ENCODE measurements around the gene KRTAP5-5.
"Not testable (repeated sequence)": the region's sequence is repeated elsewhere in the genome, so short reads cannot be mapped to it uniquely, and the experiment has no call there.

KRTAP5-5 gene

GRCh38 chr11:1607156-1607845 is 22.3 kb upstream of the KRTAP5-5 start:
- not testable (repeated sequence) for DNase-seq (ENCODE audit: low read depth)

GRCh38 chr11:1607901-1608300 is 21.7 kb upstream of the KRTAP5-5 start:
- not testable (repeated sequence) for DNase-seq (ENCODE audit: low read depth)

GRCh38 chr11:1608363-1608762 is 21.2 kb upstream of the KRTAP5-5 start, which contains the start of gene KRTAP5-3:
Gene KRTAP5-3 (minus strand): TSS chr11:1608463. CDS start chr11:1608385, 78 bp downstream.
- DNase-seq (ENCODE audit: low read depth), result no peak

GRCh38 chr11:1618231-1618630 is 11.3 kb upstream of the KRTAP5-5 start:
- DNase-seq (ENCODE audit: low read depth), result no peak

GRCh38 chr11:1619449-1619848 is 10.1 kb upstream of the KRTAP5-5 start:
- no peak for DNase-seq (ENCODE audit: low read depth)

- DNase-seq (ENCODE audit: low read depth), result no peak
Observed at GRCh38 chr11:1622086-1622485, 7.5 kb upstream of the KRTAP5-5 start, which contains the start of gene KRTAP5-4. Gene KRTAP5-4 (minus strand): TSS chr11:1622138. CDS start chr11:1622093, 45 bp downstream.

GRCh38 chr11:1623716-1624115 is 5.9 kb upstream of the KRTAP5-5 start:
- no peak for DNase-seq (ENCODE audit: low read depth)

GRCh38 chr11:1624621-1625020 is 5.0 kb upstream of the KRTAP5-5 start:
- no peak for DNase-seq (ENCODE audit: low read depth)

- no peak for DNase-seq (ENCODE audit: low read depth)
Observed at GRCh38 chr11:1625541-1625940, 4.0 kb upstream of the KRTAP5-5 start.

GRCh38 chr11:1628506-1629325 is 859 bp upstream of the KRTAP5-5 start:
- no peak for DNase-seq (ENCODE audit: low read depth)

- no peak for DNase-seq (ENCODE audit: low read depth)
Observed at GRCh38 chr11:1630271-1630670, 696 bp downstream of the KRTAP5-5 start.

- DNase-seq (ENCODE audit: low read depth), result no peak
Observed at GRCh38 chr11:1631066-1631568, 1.5 kb downstream of the KRTAP5-5 start.

GRCh38 chr11:1632053-1632714 is 2.6 kb downstream of the KRTAP5-5 start:
- DNase-seq (ENCODE audit: low read depth), result no peak

GRCh38 chr11:1633864-1634263 is 4.3 kb downstream of the KRTAP5-5 start:
- DNase-seq (ENCODE audit: low read depth), result no peak

- no peak for DNase-seq (ENCODE audit: low read depth)
Observed at GRCh38 chr11:1636291-1636950, 6.8 kb downstream of the KRTAP5-5 start.

GRCh38 chr11:1637628-1638027 is 8.1 kb downstream of the KRTAP5-5 start:
- DNase-seq (ENCODE audit: low read depth), result no peak

- DNase-seq (ENCODE audit: low read depth), result no peak
Observed at GRCh38 chr11:1638344-1638743, 8.8 kb downstream of the KRTAP5-5 start.

GRCh38 chr11:1639102-1639620 is 9.6 kb downstream of the KRTAP5-5 start:
- DNase-seq (ENCODE audit: low read depth), result no peak

GRCh38 chr11:1639666-1640065 is 10.1 kb downstream of the KRTAP5-5 start:
- DNase-seq (ENCODE audit: low read depth), result no peak

GRCh38 chr11:1640076-1640946 is 10.7 kb downstream of the KRTAP5-5 start:
- DNase-seq (ENCODE audit: low read depth), result no peak

- no peak for DNase-seq (ENCODE audit: low read depth)
Observed at GRCh38 chr11:1641096-1641495, 11.5 kb downstream of the KRTAP5-5 start.
